ENCODE results near the gene F2R.
"Not testable (repeated sequence)": the region's sequence is repeated elsewhere in the genome, so short reads cannot be mapped to it uniquely, and the experiment has no call there.

The F2R gene

GRCh38 chr5:76715736-76716455 is at the start of gene F2R:
Gene F2R (plus strand): TSS chr5:76716126. CDS start chr5:76716308, 182 bp downstream.
- no peak for DNase-seq

DNA sequence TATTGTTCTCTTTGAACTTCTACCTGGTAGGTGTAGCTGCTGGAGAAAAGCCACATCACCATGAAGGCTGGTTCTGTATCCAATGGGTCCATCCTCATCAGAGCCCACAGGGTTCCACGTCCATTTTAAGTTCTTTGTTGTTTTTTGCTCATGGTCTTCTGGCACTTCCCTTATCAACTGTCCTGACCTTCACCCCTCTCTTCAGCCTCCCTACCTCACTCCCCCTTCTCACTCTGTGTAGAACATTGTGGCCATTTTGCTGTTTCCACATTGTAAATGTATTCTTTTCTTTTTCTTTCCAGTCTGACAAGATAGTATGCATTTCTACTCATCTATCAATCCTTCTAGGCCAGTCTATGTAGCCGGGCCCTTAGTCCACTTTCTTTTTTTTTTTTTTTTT is 48.4 kb upstream of the F2R start:
- DNase-seq: no peak

DNA sequence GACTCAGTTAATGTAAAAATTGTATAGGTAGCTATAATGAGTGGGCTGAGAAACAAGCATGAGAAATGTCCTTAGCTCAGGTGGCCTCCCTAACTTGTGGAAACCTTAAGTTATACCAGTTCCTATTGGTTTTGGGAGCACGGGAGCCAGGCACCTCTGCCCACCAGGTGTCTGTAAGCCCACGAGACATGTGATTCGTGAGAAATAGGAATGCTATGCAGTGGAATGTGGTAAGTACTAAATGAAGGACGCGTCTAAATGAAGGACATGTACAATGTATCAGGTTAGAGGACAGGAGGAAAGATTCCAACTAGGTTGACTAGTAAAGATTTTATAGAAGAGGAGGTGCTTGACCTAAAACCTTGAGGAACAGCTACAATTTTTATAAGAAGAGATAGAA is 46.7 kb upstream of the F2R start:
- DNase-seq: no peak

- DNase-seq: no peak
Measured at GRCh38 chr5:76670508-76670907, 45.4 kb upstream of the F2R start.

GRCh38 chr5:76672242-76672641 is 43.7 kb upstream of the F2R start:
- DNase-seq: no peak

DNA sequence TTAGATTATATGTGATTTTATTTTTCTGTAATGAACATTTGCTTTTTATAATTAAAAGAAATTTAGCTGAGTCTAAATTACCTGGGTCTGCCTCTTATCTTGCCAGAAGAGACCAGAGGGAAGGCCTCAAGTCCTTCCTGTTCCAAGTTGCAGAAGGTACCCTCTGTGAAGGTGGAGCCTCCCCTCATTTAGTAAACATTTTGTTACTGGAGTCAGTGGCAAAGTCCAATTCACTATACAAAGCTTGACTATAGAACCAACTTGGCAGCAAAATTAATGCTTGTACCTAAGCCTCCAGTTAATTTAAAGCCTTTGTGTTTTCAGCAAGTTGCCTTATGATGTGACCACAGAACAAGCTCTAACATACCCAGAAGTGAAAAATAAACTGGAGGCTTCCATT is 42.8 kb upstream of the F2R start:
- no peak for DNase-seq

DNA sequence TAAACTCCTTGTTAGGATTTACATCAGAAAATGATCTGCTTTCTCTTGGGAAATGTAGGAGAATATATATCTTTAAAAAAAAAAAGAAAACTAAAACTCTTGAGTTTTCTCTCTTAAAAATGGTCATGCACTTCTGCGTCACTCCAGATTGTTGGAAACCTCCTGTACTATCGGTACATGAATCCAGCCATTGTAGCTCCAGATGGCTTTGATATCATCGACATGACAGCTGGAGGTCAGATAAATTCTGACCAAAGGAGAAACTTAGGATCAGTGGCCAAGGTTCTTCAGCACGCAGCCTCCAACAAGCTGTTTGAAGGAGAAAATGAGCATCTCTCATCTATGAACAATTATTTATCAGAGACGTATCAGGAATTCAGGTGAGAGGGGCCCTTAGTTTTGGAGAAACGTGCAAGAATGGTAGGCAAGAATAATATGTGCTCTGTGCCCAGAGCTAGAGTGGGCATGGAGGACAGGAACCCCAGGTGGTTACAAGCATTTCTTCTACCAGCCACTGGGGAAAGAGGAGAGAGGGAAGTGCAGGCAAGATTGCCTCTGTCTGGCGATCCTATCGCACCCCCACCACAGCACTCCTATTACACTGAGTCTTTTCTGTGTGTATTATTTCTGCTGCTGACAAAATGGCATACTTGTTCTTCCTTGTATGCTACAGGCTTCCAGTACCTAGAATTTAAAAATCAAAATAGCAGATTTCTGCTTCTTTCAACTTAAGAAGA is 41.4 kb upstream of the F2R start:
- DNase-seq: no peak

GRCh38 chr5:76675364-76675763 is 40.6 kb upstream of the F2R start:
- DNase-seq: no peak

DNA sequence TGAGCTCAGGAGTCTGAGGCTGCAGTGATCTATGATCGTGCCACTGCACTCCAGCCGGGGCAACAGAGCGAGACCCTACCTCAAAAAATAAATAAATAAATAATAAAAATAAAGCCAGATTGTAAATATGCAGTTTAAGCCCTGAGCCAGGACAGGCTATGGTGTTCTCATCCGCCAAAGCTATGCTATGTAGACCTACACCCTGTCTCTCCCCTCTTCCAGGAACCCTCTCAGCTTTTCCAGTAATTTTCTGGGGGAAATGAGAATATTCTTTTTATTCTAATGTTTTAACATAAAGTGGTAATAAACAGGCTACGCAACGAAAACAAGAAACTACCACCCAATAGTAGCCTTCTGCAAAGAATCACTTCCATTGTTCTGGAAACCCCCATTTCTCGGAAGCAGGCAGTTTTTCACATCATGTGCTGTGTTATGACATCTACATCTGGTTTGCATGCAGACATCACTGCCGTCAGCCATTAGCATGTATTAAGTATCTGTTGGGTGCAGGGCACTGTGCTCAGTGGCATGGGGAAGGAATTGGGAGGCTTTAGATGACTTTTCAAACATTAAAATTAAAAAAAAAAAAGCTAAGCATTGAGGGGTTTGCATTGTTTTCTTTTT is 38.0 kb upstream of the F2R start:
- DNase-seq: no peak

GRCh38 chr5:76679231-76679630 is 36.7 kb upstream of the F2R start:
- no peak for DNase-seq

DNA sequence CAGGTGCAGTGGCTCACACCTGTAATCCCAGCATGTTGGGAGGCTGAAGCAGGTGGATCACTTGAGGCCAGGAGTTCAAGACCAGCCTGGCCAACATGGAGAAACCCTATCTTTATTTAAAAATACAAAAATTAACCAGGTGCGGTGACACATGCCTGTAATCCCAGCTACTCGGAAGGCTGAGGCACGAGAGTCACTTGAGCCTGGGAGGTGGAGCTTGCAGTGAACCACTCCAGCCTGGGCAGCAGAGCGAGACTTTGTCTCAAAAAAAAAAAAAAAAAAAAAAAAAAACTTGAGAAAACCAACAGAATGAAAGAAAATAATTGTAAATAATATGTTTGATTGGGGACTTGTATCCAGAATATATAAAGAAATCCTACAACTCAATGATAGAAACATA is 35.1 kb upstream of the F2R start:
- DNase-seq: not testable (repeated sequence)

GRCh38 chr5:76681287-76681686 is 34.6 kb upstream of the F2R start:
- no peak for DNase-seq

DNA sequence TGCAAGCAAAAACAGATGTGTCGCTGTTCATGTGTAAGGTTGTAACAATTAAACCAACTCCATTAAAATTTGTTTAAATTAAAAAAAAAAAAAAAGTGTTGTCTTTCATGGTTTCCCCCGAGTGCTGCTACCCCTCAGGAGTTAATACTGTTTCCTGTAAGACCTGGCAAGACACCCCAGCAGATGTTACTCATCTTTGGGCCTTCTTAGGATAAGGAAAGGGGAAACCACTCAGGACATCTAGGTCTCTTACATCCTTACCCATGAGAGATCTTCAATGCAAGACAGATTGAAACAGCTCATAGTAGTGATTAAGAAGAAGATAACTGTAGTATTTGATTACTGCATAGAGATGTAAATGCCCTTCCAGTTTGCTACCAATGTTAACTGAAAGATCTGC is 33.5 kb upstream of the F2R start:
- DNase-seq: no peak

DNA sequence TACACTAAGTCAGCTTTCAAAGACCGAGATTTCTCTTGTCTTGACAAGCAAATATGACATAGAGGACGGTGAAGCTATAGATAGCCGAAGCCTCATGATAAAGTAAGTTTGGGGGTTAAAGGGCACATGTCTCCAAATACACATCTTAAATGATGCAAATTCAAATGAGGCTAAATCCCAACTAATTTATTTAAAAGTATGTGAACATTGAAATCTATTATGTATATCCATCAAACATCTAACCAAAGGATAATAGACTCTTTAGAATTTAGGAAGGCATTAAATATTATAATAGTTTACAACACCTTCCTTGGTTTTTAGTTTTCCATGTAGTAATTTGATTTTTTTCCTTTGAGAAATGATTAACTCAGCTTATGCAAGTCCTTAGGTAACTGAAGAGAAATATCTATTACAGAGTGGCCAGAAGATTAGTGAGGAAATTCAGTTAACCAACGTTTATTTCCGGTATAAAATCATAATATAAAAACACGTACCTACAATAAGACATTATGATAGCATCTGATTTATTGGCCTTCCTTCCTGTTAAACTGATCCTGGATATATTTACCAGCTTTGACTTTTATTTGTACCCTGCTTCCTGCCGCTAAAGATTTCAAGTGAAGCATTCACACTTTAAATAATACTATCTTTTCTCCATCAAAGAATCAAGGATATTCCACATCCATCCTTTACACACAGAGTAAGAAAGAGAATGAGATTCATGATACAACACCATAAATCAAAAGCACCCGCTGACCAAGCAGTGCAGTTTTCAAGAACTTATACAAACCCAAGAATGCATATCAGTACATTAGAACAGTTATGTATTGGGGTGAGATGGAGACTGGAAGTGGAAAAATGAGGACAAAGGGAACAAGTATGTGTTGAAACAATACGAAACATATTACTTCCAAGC is 31.9 kb upstream of the F2R start:
- DNase-seq: no peak

GRCh38 chr5:76684756-76685519 is 31.0 kb upstream of the F2R start:
- DNase-seq: no peak

- DNase-seq: no peak
Measured at GRCh38 chr5:76685704-76686103, 30.2 kb upstream of the F2R start.

GRCh38 chr5:76688212-76688611 is 27.7 kb upstream of the F2R start:
- DNase-seq: no peak

DNA sequence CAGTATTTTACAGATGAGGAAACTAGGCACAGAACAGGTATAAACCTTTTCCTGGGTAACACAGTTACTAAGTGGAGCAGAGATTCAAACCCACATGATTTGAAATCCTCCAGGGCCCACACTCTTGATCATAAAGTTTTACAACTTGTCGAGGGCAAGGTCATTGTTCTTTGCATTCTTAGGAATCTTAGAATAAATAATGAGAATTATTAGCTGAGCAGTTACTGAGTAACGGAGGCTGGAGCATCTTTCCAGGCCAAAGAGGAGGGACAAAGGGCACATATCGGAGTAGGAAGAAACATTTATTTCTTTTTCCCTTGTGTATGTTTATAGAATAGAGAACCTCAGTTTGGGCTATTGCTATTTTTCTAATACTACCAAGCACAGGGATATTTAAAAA is 27.1 kb upstream of the F2R start:
- DNase-seq: no peak

DNA sequence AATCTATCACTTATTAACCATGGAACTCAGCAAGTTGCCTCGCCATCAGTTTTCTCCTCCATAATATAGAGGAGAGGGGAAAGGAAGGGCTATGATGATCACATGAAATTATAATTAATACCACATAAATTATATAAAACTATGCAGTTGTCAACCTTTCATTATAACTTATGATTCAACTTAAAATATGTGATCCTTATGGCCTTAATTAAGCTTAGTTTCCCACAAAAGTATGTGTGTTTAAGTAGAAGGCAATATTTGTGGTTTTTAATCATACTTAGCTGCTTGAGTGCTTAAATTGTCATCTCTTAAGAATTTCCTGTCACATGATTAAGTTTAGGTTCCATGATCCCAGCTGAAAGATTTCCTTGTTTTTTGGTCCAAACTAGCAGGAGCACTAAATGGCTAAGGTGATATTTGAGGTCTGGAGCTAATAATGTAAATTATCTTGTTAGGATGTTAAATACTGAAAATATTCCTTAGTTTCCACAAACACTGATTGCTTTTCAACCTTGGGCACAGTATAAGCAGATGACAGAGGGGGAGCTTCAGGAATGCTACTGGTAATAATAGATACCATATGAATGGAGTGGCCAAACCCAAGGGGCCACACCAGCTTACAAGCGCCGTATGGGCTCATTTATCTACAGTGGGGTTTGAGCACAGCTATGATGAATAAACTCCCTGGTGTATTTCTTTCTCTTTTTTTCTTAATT is 26.4 kb upstream of the F2R start:
- DNase-seq: no peak

DNA sequence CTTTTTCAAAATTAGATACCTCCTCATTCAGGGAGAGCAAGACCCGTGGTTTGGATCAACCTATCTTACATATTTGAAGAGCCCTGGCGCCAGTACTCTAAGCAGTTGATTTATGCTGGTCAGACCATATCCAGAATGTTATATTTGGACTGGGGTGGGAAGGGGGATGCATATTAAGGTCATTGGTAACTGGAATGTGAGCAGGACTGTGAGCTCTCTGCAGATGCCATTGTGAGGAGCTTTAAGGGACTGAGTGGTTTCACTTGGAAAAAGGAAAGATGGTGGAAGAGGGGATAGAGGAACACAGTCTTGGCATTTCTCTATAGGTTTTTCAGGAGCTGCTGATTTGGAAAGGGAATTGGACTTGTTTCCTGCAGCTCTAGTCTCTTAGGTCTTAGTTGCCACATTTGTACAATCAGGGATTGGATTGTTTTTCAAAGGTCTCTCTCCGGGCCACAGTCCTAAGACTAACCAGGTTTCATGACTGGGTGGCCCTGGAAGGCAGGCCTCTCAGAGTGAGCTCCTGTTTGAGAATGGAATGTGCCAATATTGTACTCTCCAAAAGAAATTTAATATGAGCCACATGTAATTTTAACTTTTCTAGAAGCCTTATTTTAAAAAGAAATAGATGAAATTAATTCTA is 25.8 kb upstream of the F2R start:
- DNase-seq: no peak
